ENCODE data around the gene SPTBN4.

- no peak for TF ChIP-seq REST (IDR thresholded peaks at IDR 0.05; ENCODE audit: low read depth, low read length)
- TF ChIP-seq, protein P1, sequence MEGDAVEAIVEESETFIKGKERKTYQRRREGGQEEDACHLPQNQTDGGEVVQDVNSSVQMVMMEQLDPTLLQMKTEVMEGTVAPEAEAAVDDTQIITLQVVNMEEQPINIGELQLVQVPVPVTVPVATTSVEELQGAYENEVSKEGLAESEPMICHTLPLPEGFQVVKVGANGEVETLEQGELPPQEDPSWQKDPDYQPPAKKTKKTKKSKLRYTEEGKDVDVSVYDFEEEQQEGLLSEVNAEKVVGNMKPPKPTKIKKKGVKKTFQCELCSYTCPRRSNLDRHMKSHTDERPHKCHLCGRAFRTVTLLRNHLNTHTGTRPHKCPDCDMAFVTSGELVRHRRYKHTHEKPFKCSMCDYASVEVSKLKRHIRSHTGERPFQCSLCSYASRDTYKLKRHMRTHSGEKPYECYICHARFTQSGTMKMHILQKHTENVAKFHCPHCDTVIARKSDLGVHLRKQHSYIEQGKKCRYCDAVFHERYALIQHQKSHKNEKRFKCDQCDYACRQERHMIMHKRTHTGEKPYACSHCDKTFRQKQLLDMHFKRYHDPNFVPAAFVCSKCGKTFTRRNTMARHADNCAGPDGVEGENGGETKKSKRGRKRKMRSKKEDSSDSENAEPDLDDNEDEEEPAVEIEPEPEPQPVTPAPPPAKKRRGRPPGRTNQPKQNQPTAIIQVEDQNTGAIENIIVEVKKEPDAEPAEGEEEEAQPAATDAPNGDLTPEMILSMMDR (IDR thresholded peaks at IDR 0.05) = no peak
- no peak for TF ChIP-seq USF2 (IDR thresholded peaks at IDR 0.05; ENCODE audit: borderline replicate concordance, low read depth, low read length)
- TF ChIP-seq TAF1 (IDR thresholded peaks at IDR 0.05; ENCODE audit: borderline replicate concordance, low read depth, low read length) = no peak
- TF ChIP-seq JUND (IDR thresholded peaks at IDR 0.05) = no peak
- TF ChIP-seq MXI1 (IDR thresholded peaks at IDR 0.05; ENCODE audit: low read depth, low read length) = no peak
- TF ChIP-seq FOXJ3 (CRISPR knock-in tag; IDR thresholded peaks at IDR 0.05) = no peak
- no peak for TF ChIP-seq SMC3 (IDR thresholded peaks at IDR 0.05; ENCODE audit: low read depth, low read length)
- TF ChIP-seq RAD21 (IDR thresholded peaks at IDR 0.05; ENCODE audit: low read length) = no peak
- no peak for TF ChIP-seq FOXM1 (IDR thresholded peaks at IDR 0.05; ENCODE audit: low read depth)
Measured at GRCh38 chr19:40424637-40425449, 42.0 kb upstream of the SPTBN4 start.
